ENCODE measurements around the gene PAPPA.

GRCh38 chr9:116362493-116362892, 208.9 kb downstream of the PAPPA start:
- TF ChIP-seq CTCF (IDR thresholded peaks at IDR 0.05) (no peak), POLR2A (IDR thresholded peaks at IDR 0.05; ENCODE audit: low read depth) (no peak), EP300 (IDR thresholded peaks at IDR 0.05) (no peak)

All from esophagus muscularis mucosa (tissue), 4 donors.